Bronchial epithelial cell (primary cell): ENCODE results near the gene SRPK3. TPM values are rescaled to one million over a fixed set of nuclear protein-coding genes. Genes with fewer than 3 reads are reported as not detected.

Experiments
- DNase-seq: peaks from one replicate; pipeline ENCODE4 v3.0.0-alpha.2; 2010; ENCODE audit warnings: low read depth
- FAIRE-seq: peaks from 2 replicates; lab custom pipeline; 2011; peaks lifted over from hg19 to GRCh38; lab: Jason Lieb, UNC
- H3K27me3 ChIP-seq: 2 replicates; pipeline ENCODE4 v1.5.1; 2011; ENCODE audit warnings: low read length; ENCODE audit not compliant: control insufficient read depth, insufficient read depth
- H3K36me3 ChIP-seq: 2 replicates; pipeline ENCODE4 v1.5.1; 2011; ENCODE audit warnings: low read length; ENCODE audit not compliant: control insufficient read depth, insufficient read depth
- H3K4me3 ChIP-seq: 2 replicates; pipeline ENCODE4 v1.5.1; 2011; ENCODE audit warnings: mild to moderate bottlenecking, low read depth, low read length, control low read depth
- CTCF ChIP-seq: IDR thresholded peaks from 2 replicates; pipeline ENCODE4 v1.5.1; 2011; ENCODE audit warnings: mild to moderate bottlenecking, moderate library complexity, low read length, control low read depth, inconsistent platforms; ENCODE audit not compliant: insufficient read depth, severe bottlenecking
- total RNA-seq: library from RNA; depleted of rRNA; stranded (reverse); fragments of >200 nt; gene quantifications from 2 replicates; pipeline ENCODE4 v1.2.1, GENCODE V29; 2014

SRPK3 gene
- total RNA-seq: under 0.01 and 0.26 TPM in 2 replicates

DNA sequence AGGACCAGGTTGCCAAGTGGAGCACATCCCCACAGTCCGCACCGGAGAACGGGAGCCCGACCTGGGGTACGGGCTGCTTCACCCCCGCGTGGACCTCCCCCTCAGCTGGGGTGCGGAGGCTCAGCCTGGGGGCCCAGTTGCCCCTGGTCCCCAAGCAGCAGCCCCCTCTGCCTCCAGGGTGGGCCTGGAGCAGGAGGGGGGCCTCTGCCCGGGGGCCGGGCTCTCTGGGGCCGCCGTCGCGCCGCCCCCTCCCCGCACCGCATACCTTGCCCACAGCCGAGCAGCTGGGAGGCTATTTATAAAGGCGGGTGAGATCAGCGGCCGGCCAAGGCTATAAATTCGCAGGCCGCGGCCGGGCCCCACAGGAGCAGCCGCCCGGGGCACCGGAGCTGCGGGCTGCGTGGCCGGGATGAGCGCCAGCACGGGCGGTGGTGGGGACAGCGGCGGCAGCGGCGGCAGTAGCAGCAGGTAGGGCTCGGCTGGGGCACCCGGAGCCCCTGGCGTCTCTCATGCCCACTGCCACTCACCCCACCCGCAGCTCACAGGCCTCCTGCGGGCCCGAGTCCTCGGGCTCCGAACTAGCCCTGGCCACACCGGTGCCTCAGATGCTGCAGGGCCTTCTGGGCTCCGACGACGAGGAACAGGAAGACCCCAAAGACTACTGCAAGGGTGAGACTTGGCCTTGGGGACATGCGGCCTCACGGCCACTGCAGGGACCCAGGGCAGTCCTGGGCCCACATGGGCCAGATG is at the start of gene SRPK3:
Gene SRPK3 (plus strand): TSS at position 364 of the 750 bp plus-strand sequence. CDS start 46 bp downstream, at position 410.
- Histone ChIP-seq H3K27me3 (no peaks in the 10 kb centered on the region), H3K4me3 (no peak within 1 kb of the TSS), H3K36me3 (no peaks in the 10 kb centered on the region)
- DNase-seq (no peak), FAIRE-seq (no peak)
- TF ChIP-seq CTCF: no peak

DNA sequence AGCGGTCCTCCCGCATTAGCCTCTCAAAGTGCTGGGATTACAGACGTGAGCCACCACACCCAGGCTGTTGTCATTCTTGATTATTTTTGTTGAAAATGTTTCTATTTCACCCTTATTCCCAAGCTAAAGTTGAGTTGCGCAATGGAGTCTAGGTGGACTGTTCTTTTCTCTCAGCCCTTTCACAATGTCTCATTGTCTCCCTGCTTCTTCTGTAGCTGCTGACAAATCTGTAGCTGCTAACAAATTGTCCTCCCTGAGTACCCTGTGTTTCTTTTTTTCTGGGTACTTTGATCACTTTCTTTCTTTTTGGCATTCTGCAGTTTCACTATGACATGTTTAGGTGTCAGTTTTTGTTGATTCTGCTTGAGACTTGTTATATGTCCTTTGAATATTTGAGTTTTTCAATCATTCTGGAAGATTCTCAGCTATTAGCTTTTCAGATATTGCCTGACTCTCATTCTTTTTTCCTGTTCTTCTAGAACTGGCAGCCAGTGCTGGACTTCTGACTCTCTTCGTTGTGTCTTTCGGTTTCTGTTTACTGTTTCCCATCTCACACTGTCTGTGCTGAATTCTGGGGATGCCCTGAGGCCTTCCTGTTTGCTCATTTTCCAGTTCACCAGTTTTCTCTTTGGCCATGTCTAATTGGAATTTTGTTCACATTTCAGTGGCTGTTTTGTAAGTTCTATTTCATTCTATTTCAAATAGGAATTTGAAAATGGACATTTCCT is 49.6 kb upstream of the SRPK3 start:
- Histone ChIP-seq H3K4me3 (no peak overlapping the region), H3K27me3 (no peaks in the 10 kb centered on the region), H3K36me3 (no peaks in the 10 kb centered on the region)
- DNase-seq (no peak), FAIRE-seq (no peak)
- no peak for TF ChIP-seq CTCF

DNA sequence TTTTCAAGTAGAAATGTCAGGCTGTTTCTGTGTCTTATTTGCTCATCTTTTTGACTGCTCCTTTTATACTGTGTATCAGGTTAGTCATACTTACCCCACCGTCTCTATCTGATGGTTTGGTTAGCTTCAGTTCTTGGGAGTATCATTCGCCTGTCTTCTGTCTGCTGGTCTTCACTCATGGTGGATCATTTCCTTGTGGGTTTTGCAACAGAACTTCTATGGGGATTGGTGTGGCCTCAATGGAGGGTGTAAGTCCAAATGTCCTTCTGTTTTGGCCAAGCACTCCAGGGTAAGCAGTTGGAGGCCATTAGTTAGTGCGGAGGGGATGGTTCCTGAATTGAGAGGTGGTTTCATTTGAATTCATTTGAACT is 49.0 kb upstream of the SRPK3 start:
- no peaks in the 10 kb centered on the region for H3K27me3 ChIP-seq
- TF ChIP-seq CTCF: no peak
- H3K4me3 ChIP-seq: no peak overlapping the region
- no peaks in the 10 kb centered on the region for H3K36me3 ChIP-seq
- no peak for DNase-seq
- no peak for FAIRE-seq

- no peaks in the 10 kb centered on the region for H3K27me3 ChIP-seq
- FAIRE-seq (no peak), DNase-seq (peak; percentile 13)
- no peak for TF ChIP-seq CTCF
- no peaks in the 10 kb centered on the region for H3K36me3 ChIP-seq
- H3K4me3 ChIP-seq: no peak overlapping the region
These were observed 48.4 kb upstream of the SRPK3 start for GRCh38 chrX:153732401-153732800.

DNA sequence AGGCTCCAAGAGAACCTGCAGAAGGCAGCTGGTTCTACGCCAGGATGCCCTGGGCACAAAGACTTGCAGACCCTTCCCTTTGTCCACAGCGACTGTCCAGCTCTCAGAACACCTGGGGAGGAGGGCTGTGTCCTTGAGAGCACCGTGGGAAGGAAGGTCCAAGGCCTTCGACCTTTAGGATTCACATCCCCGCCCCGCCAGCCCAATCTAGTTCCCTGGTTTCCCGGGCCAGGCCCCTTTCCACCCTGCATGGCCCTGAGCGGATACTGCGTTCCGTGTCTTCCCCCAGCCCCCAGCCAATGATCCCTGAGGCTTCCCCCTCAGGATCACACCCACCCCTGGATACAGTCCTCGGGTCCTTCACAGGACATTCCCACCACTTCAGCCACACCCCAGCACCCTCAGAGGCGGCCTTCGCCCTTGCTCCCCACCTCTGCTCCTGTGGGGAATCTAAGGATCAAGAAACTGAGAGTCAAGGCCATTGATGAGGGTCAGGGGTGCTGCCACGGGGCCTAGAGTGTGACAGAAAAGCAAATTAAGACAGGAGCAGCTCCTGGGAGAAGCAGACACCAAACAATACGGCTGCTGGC is 47.1 kb upstream of the SRPK3 start:
- H3K4me3 ChIP-seq: no peak overlapping the region
- TF ChIP-seq CTCF: no peak
- DNase-seq: no peak
- FAIRE-seq: no peak
- H3K27me3 ChIP-seq: no peaks in the 10 kb centered on the region
- H3K36me3 ChIP-seq: no peaks in the 10 kb centered on the region
